Dedifferentiated amniotic fluid mesenchymal stem cell (primary cell): ENCODE results near the gene PYCR2.
"Not testable (repeated sequence)": the region's sequence is repeated elsewhere in the genome, so short reads cannot be mapped to it uniquely, and the experiment has no call there.

Source experiments
- DNase-seq: peaks from one replicate; pipeline ENCODE4 v3.0.0-alpha.2; 2016; ENCODE audit errors: extremely low spot score

PYCR2 gene

DNA sequence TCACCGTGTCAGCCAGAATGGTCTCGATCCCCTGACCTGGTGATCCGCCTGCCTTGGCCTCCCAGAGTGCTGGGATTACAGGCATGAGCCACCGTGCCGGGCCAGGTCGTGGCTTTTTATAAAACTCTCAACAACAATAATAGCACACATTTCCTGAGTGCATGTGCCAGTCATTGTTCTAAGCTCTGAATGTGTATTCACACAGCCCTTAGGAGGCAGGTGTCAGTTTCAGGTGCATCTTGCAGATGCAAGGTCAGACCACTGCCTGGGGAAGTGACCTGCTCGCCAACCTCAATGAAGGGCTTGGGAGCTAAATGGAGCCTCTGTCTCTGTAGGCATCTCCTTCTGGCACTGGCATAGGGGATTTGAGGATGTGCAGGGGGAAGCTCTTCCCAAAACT lies 18.5 kb upstream of the PYCR2 start:
- no peak for DNase-seq

DNA sequence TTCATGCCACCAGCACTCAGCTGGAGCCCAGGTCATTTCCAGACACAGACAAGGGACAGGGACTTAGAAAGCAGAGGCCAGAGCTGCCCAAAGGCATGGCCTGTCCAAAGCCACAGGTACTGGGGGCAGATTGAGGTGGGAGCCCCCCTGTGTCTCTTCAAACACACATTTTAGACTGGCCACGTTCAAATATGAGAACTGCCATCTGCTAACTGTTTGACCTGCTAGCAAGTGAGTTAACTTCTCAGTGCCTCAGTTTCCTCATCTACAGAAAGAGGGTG lies 17.8 kb upstream of the PYCR2 start:
- DNase-seq = no peak

DNA sequence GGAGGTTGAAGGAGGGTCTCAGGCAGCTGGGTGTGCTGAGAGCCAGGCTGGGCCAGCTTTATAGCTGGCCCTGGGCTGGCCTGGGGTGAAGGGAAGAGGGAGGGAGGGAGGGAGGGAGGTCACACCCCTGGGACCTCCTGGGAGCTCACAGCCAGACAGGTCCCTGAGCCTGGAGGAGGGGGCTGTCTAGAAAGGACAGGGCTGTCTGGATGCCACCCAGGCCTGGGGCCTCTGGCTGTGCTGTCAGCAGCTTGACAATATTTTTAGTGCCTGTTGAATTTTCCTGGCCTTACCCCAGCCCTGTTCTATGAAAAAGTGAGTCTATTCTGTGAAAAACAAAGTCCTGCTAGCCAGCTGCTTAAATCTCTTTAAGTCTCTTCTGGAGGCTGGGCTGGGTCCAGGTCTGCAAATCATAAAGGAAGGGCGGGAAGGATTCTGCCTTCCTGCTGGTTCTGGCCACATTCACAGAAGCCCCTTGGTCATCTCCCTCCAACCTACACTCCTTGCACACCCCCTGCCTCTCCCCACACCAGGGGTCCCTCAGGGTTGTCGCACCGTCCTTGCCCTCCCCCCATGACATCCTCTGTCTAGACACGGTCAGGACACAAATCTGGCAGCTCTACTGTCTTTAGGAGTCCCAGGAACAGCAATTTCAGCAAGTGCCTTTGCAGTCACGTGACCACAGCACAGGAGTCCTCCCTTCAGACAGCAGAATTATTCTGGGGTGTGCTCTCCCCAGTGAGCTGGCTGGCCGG lies 17.3 kb upstream of the PYCR2 start, which contains the start of gene LEFTY2:
LEFTY2 (minus strand) TSS at position 34 of the 755 bp plus-strand sequence. CDS start 80 bp downstream, outside the sequence.
- no peak for DNase-seq

DNA sequence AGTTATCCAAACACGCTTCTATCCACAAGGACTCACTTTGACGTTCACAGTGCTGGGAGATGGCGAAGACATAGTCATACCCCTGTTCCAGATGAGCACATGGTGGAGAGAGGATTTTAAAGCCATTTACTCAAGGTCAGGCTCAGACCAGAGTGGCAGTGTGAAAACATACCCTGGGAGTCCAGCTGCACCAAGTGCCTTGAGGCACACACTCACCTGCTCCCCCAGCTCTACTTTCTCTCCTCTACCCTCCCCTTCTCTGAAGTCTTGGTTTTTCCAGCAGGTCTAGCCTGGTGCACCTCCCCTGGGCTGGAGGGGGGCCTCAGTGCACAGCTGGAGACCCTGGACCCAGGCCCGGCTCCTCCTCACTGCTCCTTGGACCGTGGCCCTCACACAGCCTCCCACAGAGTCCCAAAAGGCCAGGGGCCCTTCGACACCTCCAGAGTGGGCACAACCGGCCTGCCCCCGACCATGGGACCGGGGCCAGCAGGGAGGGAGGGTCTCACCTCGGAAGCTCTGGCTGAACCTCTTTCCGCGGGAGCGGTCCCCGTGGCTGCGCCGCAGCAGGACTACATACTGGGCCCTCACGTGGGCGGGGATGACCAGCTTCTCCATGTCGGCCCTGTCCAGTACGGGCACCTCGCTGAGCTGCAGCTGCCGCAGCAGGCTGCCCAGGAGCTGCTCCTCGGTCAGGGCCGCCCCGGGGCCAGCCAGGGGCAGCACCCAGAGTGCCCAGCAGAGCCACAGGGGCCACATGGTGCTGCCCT lies 16.5 kb upstream of the PYCR2 start:
- DNase-seq = no peak

DNA sequence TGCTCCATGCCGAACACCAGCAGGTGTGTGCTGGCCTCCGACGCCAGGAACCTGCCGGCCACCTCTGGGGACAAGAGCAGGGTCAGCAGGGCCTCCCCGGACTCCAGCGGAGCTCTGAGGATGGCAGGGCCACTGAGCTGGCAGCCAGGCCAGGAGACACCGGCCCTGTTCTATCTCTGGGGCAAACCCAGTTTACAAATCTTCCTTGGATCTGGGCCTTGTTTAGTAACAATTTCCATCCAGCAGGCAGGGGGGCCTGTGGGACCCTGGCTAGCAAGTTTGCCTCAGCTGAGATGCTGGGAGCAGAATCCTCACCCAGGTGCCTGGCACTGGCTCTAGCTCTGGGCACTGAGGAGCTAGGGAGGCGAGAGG lies 15.9 kb upstream of the PYCR2 start:
- not testable (repeated sequence) for DNase-seq

DNA sequence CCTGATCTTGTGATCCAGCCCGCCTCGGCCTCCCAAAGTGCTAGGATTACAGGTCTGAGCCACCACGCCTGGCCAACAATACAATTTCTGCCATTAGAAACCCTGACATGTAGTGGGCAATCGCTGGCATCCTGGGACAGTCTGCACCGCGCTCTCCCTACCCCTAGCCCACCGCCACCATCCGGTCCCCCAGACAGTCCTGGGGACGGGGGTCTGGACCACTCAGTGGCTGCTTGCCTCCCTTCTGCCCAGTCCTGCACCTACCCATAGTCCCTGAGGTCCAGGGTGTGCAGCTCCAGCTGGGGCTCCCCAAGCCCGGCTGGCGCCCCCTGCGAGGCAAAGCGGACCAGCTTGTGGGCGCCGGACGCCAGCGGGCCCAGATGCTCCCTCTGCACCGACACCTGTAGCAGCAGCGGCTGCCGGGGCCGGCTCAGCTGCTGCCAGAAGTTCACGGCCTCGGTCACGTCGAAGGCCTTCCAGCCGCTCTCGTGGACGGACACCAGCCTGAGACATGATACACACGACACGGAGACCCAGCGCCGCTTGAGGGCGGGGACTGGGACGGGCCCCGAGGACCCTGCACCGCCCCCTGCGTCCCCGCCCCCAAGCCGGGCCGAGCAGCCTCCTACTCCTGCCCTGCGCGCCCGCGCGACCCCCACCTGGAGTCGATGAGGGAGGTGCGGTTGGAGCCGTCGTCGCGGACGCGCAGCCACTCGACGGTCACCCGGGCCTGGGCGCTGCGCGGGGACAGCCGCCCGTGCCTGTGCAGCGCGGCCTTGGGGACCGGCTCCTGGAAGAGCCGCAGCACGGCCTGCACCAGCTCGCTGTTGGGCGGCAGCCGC lies 15.3 kb upstream of the PYCR2 start:
- DNase-seq = not testable (repeated sequence)

DNA sequence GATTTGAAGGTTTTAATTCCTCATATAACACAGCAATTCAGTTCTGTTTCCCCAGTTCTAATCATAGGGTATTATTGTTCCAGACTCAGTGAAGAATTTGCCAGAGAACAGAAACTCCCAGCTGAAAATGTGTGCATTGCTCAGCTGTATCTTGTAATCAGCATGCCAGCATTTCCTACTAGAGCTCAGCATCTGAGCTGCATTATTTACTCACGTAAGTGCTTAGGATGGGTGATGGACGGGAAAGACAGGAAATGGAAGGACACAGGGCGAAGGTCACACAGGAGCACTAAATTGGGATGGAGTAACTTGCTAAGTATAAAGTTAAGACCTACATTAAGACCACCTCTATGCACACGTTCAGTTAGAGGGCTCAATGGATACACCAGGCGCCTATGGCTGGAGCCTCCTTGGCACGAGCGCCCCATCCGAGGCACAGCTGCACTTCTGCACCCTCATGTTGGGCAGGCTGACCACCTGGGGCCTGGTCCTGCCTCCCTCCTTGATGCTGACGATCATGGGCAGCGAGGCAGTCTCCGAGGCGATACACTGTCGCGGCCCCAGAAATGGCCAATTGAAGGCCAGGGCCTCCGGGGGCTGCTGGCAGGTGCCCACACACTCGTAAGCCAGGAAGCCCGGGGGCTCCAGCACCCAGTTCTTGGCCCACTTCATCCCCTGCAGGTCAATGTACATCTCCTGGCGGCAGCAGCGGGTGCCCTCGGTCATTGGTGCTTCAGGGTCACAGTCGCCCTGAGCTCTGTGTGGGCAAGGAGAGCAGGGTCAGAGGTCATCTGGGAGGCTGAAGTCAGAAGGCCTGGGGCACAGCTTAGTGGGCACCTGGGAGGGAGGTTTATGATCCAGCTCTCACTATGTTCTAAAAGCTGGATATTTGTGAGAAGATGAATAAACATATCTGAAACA lies 13.3 kb upstream of the PYCR2 start:
- DNase-seq = no peak

DNA sequence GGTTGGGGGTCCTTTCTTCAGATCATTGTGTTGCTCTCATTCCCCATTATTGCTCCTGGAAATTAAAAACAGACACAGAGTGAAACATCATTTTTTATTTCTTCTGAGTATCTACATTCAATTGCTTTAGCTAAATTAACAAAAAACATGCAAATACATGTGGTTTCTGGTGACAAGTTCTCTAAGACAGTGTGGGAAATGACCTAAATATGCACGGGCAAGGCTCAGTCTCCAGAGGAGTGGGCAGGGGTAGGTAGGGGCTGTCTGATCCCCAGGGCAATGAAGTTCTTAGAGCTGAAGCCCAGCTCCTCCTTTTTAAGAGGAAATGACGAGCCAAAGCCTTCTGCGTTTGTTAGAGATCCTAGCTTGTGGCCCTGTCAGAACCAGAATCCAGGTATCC lies 12.5 kb upstream of the PYCR2 start:
- no peak for DNase-seq

DNA sequence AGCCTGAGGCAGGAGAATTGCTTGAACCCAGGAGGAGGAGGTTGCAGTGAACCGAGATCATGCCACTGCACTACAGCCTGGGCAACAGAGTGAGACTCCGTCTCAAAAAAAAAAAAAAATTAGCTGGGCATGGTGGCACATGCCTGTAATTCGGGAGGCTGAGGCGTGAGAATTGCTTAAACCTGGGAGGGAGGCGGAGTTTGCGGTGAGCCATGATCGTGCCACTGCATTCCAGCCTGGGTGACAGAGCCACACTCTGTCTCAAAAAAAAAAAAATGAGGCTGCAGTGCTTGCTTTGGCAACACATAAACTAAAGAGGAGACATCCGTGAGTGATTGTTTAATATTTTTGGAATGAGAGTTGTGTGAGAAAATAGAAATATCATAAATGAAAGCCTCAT lies 12.0 kb upstream of the PYCR2 start:
- DNase-seq = not testable (repeated sequence)

DNA sequence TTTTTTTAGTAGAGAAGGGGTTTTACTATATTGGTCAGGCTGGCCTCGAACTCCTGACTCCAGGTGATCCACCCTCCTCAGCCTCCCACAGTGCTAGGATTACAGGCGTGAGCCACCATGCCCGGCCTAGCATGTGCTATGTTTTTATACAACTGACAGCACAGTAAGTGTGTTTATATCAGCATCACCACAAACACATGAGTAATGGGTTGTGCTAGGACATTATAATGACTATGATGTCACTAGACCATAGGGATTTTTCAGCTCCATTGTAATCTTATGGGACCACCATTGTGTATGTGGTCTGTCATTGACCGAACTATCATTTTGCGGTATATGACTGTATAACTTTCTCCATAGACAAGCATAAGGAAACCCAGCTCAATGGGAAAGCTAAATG lies 10.7 kb upstream of the PYCR2 start:
- DNase-seq = no peak

DNA sequence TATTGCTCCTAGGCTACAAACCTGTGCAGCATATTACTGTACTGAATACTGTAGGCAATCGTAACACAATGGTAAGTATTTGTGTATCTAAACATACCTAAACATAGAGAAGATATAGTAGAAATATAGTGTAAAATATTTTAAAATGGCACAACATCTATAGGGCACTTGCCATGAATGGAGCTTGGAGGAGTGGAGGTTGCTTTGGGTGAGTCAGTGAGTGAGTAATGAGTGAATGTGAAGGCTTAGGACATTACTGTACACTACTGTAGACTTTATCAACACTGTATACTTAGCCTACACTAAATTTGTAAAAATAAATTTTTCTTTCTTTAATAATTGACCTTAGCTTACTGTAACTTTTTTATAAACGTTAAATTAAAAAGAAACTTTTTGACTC lies 9.0 kb upstream of the PYCR2 start:
- DNase-seq = no peak

DNA sequence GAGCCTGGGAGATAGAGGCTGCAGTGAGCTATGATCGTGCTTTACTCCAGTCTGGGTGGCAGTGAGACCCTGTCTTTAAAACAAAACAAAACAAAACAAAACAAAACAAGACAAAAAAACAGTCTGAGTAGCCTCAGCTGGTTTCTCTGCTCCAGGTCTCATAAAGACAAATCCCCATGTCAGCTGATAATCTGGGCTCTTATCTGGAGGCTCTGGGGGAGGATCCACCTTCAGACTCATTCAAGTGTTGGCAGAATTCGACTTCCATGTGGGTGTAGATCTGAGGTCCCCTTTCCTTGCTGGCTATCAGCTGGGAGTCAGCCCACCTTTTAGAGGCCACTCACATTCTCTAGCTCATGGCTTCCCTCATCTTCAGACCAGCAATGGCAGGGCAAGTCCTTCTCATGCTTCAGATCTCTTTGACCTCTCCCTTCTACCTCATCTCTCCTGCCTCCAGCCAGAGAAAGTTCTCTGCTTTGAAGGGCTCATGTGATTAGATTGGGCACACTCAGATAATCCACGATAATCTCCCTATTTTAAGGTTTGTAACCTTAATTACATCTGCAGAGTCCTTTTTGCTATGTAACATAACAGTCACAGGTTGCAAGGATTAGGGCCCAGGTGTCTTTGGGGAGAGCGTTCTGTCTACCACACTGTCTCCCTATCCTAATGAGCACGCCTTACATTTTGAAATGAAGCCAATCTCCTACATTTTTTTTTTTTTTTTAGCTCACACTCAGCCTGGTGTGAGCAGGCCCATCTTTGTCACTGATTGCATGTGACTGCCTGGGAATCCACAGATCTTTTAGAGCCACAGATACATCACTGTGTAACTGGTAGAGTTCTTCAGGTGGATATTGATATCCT lies 7.5 kb upstream of the PYCR2 start:
- no peak for DNase-seq

DNA sequence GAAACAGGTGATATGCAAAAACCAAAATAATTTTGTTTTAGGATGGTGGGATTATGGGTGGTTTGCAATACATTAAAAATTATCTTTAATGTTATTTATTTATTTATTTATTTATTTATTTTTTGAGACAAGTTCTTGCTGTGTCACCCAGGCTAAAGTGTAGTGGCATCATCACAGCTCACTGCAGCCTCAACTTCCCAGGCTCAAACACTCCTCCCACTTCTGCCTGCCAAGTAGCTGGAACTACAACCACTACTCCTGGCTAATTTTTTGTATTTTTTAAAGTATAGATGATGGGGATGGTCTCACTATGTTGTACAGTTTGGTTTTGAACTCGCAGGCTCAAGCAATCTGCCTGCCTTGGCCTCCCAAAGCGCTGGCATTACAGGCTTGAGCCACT lies 6.5 kb upstream of the PYCR2 start:
- no peak for DNase-seq

DNA sequence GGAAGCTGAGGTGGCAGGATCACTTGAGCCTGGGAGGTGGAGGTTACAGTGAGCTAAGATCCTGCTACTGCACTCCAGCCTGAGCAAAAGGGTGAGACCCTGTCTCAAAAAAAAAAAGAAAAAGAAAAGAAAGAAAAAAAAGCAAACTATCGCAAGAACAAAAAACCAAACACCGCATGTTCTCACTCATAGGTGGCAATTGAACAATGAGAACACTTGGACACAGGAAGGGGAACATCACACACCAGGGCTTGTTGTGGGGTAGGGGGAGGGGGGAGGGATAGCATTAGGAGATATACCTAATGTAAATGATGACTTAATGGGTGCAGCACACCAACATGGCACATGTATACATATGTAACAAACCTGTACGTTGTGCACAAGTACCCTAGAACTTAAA lies 5.4 kb upstream of the PYCR2 start:
- DNase-seq = not testable (repeated sequence)

DNA sequence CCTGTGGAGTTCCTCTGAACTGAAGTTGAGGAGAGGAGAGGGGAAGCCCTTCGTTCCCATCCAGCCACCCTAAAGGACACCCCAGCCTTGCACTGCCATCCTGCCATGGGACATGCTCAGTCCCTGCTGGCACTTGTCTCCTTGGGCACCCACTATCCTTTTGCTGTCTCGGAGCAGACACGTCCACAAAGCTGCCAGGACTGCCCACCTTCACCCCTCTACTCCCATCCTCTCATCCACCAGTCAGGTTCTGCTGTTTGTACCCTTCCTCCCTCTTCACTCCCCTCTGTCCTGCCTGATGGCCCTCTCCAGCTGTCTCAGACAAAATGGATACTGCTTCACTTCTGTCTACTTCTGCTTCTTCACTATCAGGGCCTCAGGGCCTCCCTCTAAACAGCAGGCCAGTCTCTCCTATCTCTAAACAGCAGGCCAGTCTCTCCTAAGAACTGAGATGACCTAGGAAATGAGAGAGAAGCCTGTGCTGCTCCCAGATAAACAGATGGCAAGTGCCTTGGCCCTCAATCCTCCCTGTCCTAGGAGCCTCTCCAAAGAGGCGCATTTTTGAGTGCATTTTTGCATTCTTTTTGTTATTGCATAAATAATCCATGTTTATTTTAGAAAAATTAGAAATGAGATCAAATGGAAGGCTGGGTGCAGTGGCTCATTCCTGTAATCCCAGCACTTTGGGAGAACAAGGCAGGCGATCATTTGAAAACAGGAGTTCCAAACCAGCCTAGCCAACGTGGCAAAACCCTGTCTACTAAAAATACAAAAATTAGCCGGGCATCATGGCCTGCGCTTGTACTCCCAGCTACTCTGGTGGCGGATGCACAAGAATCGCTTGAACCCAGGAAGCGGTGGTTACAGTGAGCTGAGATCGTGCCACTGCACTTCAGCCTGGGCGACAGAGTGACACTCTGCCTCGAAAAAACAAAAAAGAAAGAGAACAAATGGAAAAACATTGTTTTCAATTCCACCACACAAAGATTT lies 4.4 kb upstream of the PYCR2 start:
- DNase-seq = no peak

DNA sequence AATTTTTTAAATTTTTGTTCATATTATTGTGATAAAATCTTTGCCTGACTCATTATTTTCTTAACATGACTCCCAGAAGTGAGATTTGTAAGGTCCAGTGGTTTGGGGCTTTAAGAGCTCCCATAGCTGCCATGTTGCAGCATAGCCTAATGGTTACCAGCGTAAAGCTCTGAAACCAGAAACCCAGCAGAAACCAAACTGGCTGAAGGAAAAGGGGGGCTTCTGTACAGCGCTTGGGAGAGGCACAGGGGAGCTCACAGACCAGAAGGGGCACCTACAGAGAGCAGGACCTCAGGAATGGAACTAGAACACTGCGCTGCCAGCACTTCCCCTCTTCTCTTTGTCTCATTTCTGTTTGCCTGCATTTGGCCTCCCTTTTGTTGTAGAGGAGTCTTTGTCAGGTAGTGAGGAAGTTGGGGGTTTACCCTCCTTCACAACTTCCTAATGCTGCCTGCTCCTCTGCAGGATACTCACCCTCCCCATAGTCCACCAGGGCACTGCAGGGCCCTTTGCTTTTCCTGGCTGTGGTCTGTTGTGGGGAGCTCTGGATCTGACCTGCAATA lies 2.6 kb upstream of the PYCR2 start:
- DNase-seq = no peak

DNA sequence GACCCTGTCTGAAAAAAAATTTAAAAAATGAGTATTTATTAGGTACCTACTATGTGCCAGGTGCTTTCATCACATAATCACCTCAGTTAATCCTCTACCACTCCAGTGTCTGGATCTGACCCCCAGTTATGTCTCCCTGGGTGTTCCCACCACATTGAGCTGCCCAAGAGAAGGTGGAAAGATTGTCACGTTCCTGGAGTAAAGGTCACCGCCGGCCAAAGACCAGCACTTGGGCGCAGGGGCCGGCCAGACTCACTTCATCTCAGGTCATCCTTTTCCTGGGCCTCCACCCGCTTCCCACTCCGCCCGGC lies 714 bp downstream of the PYCR2 start:
- no peak for DNase-seq

DNA sequence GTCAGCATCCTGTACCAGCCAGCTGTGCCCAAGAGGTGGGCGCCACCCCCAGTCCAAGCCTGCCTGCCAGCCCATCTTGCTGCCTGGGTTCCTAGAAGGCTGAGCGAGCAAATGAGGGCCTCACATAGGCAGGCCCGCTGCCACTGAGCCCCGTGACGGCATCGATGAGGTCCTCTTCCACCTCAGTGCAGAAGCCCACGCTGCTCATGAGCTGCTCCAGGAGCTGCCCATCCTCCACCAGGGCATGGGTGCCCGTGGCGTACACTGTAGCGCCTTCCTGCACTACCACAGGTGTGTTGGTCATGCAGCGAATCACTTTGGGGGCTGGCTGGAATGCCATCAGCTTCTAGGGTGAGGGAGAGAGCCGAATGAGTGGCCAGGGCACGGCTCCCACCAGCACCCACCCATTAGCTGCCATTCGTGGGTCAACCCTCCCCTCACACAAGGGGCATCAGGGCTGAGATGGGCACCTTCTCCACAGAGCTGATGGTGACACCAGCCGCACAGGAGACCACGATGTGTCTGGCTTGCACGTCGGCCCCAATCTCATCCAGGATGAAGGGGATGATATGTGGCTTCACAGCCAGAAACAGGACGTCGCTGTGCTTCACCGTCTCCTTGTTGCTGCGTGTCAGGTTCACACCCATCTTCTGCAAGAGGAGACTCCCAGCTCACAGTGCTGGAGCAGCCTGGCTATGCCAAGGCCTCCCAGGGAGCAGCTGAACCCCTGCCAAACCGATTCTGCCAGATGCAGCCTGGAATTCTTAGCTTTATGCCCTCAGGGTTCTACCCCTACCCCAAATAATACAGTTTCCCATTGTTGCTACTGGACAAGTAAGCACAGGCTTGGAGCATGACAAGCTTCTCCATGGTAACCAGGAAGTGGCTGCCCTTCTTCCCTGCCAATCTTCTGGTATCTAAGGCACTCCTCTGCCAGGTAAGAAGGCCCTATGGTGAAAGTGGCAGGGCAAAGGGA lies 2.0 kb downstream of the PYCR2 start:
- DNase-seq = no peak
